NCI-H510A treated with DMSO at 0.1 percent for 48 hours (cell line): ENCODE data around the gene SUPV3L1.
"Not testable (repeated sequence)": the region's sequence is repeated elsewhere in the genome, so short reads cannot be mapped to it uniquely, and the experiment has no call there.

ENCODE experiments used
- DNase-seq: peaks from one replicate; lab custom pipeline; 2025; lab: John Stamatoyannopoulos, UW

The SUPV3L1 gene

GRCh38 chr10:69179743-69180524 lies at the start of gene SUPV3L1:
TSS of gene SUPV3L1 (plus strand) at chr10:69180234. CDS start at chr10:69180292, 58 bp downstream.
- peak; percentile 97 for DNase-seq

DNA sequence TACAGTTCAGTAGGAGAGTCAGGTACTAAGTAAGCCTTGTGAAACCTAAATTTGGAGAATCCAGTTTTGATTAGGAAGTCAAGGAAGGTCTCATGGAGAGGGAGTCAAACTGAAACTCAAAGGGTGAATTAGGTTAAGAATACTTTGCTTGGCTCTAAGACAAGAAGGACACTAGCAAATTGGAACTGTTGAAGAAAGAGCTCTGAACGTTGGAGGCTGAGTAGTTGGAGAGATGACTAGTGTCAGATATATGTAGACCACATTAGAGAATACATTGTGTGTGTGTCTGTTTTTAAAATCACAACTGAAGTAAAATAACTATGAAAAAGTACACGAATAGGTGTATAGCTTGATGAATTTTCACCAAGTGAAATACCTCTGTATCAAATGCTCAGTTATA lies 49.8 kb upstream of the SUPV3L1 start:
- no peak for DNase-seq

- DNase-seq: no peak
Measured at GRCh38 chr10:69139961-69140360, 40.1 kb upstream of the SUPV3L1 start.

DNA sequence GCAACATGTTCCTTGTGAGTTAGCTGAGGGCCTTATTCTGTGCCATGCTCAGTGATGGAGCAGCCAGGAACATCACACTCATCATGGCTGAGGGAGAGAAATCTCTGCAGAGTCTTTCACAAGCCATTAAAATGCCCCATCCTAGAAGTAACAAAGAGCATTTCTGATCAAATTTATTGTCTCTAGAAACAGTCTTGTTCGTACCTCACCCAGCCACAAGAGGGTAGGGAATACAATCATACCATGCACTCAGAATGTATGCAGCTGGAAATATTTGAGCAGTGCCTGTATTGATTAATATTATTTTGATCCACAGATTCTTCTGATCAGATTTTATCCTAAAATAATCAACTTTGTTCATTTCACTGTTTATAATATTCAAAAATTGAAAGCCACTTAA lies 38.7 kb upstream of the SUPV3L1 start:
- DNase-seq: no peak

- DNase-seq: not testable (repeated sequence)
Measured at GRCh38 chr10:69142074-69142473, 38.0 kb upstream of the SUPV3L1 start.

DNA sequence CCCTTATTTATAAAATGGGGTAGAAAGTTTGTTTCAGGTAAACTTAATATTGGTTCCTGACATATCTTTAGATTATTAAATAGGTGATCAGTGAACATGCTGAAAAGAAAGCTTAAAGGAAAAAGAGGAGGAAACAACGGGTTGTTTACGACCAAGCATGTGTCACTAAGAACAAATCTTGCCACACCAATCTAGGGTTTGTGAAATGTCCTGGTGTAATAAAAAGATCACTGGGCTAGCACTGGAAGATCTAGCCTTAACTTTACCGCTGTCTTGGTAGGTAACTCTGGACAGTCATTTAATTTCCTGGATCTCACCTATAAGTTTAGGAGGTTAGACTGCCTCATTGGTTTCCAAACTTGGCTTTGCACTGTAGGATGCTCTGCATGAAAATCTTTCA lies 37.1 kb upstream of the SUPV3L1 start:
- DNase-seq: no peak

- no peak for DNase-seq
Measured at GRCh38 chr10:69145329-69145728, 34.7 kb upstream of the SUPV3L1 start.

GRCh38 chr10:69145864-69146263 lies 34.2 kb upstream of the SUPV3L1 start:
- DNase-seq: no peak

- no peak for DNase-seq
Measured at GRCh38 chr10:69146759-69147158, 33.3 kb upstream of the SUPV3L1 start.

DNA sequence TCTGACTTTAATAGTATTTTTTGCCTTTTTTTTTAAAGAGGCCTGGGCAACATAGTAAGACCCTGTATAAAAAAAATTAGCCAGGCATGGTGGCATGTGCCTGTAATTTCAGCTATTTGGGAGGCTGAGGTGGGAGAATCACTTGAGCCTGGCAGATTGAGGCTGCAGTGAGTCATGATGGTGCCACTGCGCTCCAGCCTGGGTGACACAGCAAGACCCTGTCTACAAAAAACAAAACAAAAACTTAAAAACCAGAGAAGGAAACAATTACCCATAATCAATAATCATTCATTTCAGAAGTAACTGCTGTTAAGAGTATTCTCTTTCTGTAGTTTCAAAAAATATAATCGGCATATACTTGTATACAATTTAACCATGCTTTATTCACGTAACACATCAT lies 28.1 kb upstream of the SUPV3L1 start:
- DNase-seq: no peak

GRCh38 chr10:69153227-69153626 lies 26.8 kb upstream of the SUPV3L1 start:
- no peak for DNase-seq

DNA sequence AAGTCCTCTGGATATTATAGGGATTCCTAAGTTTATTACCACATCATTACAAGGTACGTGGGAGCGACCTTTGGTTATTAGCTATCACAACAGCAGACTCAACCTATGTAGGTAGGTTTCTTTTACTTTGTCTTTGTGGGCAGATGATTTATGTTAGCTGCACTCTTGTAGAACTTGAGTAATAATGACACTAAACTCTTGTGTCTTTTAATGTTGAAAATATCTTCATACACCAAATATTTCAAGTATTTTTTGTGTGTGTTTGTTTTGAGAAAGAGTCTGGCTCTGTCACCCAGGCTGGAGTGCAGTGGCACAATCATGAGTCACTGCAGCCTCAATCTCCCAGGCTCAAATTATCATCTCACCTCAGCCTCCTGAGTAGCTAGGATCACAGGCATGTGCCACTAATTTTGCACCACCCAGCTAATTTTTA lies 19.2 kb upstream of the SUPV3L1 start:
- DNase-seq: no peak

DNA sequence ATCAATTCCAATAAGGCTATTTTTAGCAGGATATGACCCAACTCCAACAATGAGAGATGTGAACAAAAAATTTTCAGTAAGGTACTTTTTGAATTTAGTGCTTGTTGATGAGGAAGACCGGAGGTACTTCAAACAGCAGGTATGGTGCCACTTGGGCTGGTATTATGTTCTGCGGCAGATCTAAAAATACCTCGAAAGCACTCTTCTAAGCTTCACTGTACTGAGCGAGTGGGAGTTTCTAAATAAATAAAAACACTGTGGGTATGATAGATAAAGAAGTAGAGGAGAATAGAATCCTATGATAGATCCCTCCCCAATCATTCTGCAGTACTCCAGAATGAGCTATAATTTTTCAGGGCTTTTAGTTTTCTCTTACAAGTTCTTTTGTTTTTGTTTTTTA lies 11.5 kb upstream of the SUPV3L1 start:
- DNase-seq: no peak

DNA sequence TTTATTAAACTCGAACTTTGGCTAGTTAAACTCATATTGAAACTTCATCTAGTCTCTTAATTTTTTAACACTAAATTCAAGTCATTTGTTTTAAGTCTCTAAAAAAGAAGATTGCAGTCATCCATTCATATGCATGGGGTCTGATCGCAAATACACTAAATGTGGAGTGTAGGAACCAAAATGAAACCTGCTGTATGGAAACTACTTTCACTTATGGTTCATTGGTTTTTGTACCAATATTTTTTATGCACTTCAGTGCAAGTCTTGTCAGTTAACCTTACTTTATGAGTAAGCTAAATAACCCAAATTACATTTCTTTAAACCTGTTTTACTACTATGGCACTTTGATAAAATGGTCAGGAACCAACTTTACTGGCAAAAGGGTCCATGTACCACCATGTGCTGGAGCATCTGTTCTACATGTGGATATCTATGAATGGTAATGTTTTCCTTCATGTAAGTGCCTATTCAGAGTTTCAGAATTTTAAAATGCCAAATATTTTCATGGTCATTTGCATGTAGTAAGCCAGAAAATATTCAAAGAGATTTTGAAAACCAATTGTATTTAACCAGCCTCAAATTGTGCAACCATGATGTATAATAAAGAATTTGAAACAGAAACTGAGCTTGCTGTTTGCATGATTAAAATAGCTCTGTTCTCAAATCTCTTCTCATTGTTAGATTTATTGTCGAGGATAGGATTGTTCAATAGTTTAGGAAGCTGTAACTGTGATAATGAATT lies 7.6 kb upstream of the SUPV3L1 start:
- no peak for DNase-seq

DNA sequence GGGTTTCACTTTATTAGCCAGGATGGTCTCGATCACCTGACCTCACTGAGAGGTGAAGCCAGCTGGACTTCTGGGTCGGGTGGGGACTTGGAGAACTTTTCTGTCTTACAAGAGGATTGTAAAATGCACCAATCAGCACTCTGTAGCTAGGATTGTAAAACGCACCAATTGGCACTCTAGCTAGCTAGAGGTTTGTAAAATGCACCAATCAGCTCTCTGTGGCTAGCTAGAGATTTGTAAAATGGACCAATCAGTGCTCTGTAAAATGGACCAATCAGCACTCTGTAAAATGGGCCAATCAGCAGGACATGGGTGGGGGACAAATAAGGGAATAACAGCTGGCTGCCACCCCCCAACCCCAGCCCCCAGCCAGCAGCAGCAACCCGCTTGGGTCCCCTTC lies 4.7 kb upstream of the SUPV3L1 start:
- DNase-seq: not testable (repeated sequence)

GRCh38 chr10:69176823-69177222 lies 3.2 kb upstream of the SUPV3L1 start:
- DNase-seq: no peak

- no peak for DNase-seq
Measured at GRCh38 chr10:69179089-69179742, 818 bp upstream of the SUPV3L1 start.

GRCh38 chr10:69180525-69181204 lies 631 bp downstream of the SUPV3L1 start:
- DNase-seq: no peak

GRCh38 chr10:69181433-69181832 lies 1.4 kb downstream of the SUPV3L1 start:
- no peak for DNase-seq

GRCh38 chr10:69182005-69182404 lies 2.0 kb downstream of the SUPV3L1 start:
- no peak for DNase-seq

DNA sequence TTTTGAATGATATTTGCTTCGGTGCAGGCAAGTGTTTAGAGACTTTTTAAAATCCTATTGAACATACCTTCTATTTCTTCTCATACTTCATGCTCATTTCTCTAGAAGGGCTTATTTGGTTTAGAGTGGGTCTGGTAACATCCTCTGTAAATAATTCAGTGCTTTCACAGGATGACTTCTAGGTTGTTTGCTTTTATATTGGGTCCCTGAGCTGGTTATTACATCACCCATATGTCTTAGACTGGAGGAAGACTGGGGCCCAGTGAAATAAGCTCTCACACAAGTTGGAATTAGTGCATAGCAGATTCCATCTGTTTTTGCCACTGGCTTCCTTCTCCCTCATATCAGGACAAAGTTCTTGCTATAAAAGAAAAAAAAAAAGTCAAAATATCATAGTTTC lies 6.5 kb downstream of the SUPV3L1 start:
- DNase-seq: no peak

GRCh38 chr10:69201045-69201444 lies 21.0 kb downstream of the SUPV3L1 start:
- DNase-seq: no peak
